H1 (cell line): ENCODE data around the gene CHMP6.

Experiments
- GABPA ChIP-seq: IDR thresholded peaks from 2 replicates; pipeline ENCODE4 v1.6.1; 2011; ENCODE audit warnings: mild to moderate bottlenecking, low read length, moderate library complexity, borderline replicate concordance; ENCODE audit not compliant: insufficient read depth
- TCF12 ChIP-seq: IDR thresholded peaks from 2 replicates; pipeline ENCODE4 v1.6.1; 2011; ENCODE audit warnings: low read depth, mild to moderate bottlenecking, low read length
- TF ChIP-seq, protein P1 (sequence below), 3 experiments: IDR thresholded peaks; 1 replicate in 2 of 3; 2 replicates in 1 of 3; pipeline versions ENCODE4 v1.5.1 to v1.6.1; 2011; ENCODE audit warnings: low read length in 3 of 3, mild to moderate bottlenecking in 3 of 3, inconsistent platforms in 2 of 3, low read depth in 1 of 3, moderate library complexity in 1 of 3; ENCODE audit not compliant: insufficient read depth in 1 of 3; ENCODE audit errors: control extremely low read depth in 1 of 3
- TF ChIP-seq, protein P2 (sequence below): IDR thresholded peaks from 2 replicates; pipeline ENCODE4 v1.6.1; 2012; ENCODE audit warnings: inconsistent platforms

DNA sequence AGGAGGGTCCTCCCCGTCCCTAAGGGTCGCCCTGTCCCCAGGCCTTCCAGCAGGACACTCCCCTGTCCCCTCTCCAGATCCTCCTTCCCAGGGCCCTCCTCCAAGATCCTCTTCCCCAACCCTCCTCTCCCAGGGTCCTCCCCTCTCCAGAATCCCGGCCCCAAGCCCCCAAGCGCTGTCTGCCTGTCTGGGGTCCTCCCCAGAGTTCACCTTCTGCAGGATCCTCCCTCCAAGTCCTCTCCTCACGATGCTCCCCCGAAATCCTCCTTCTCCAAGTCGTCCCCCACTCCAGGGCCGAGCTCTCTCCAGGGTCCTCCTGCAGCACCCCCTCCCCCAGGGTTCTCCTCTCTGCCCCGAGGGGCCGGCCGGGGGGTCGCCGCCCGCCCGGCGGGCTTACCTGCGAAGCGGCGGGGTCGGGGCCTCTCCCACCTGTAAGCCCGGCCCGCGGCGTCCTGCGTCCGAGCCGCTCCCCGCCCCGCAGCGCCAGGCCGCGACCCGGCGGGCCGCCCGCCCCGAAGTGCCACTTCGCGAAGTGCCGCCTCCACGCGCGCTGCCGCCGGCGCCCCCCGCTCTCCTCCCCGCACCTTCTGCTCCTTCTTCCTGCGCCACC is 42.6 kb downstream of the CHMP6 start:
- TF ChIP-seq TCF12 (no peak), GABPA (no peak)
- TF ChIP-seq, protein P1, sequence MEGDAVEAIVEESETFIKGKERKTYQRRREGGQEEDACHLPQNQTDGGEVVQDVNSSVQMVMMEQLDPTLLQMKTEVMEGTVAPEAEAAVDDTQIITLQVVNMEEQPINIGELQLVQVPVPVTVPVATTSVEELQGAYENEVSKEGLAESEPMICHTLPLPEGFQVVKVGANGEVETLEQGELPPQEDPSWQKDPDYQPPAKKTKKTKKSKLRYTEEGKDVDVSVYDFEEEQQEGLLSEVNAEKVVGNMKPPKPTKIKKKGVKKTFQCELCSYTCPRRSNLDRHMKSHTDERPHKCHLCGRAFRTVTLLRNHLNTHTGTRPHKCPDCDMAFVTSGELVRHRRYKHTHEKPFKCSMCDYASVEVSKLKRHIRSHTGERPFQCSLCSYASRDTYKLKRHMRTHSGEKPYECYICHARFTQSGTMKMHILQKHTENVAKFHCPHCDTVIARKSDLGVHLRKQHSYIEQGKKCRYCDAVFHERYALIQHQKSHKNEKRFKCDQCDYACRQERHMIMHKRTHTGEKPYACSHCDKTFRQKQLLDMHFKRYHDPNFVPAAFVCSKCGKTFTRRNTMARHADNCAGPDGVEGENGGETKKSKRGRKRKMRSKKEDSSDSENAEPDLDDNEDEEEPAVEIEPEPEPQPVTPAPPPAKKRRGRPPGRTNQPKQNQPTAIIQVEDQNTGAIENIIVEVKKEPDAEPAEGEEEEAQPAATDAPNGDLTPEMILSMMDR (IDR thresholded peaks at IDR 0.05; ENCODE audit: control extremely low read depth in 1 of 3, insufficient read depth in 1 of 3, low read depth in 1 of 3, low read length in 3 of 3) = no peak
- TF ChIP-seq, protein P2, sequence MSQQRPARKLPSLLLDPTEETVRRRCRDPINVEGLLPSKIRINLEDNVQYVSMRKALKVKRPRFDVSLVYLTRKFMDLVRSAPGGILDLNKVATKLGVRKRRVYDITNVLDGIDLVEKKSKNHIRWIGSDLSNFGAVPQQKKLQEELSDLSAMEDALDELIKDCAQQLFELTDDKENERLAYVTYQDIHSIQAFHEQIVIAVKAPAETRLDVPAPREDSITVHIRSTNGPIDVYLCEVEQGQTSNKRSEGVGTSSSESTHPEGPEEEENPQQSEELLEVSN = no peak
